GM23248 (cell line): ENCODE results near the gene RPL35.

Source experiments
- EZH2 ChIP-seq: fragments of 200-600 bp; sonication (generic); IDR thresholded peaks from 2 replicates; pipeline ENCODE4 v1.6.1; 2018; ENCODE audit warnings: antibody characterized with exemption, mild to moderate bottlenecking; ENCODE audit not compliant: insufficient read depth, poor library complexity, severe bottlenecking
- EZH2phosphoT487 ChIP-seq: fragments of 200-600 bp; sonication (generic); IDR thresholded peaks from 2 replicates; pipeline ENCODE4 v1.6.1; 2018; ENCODE audit warnings: antibody characterized with exemption, moderate library complexity, mild to moderate bottlenecking, low read depth; ENCODE audit not compliant: insufficient read depth

DNA sequence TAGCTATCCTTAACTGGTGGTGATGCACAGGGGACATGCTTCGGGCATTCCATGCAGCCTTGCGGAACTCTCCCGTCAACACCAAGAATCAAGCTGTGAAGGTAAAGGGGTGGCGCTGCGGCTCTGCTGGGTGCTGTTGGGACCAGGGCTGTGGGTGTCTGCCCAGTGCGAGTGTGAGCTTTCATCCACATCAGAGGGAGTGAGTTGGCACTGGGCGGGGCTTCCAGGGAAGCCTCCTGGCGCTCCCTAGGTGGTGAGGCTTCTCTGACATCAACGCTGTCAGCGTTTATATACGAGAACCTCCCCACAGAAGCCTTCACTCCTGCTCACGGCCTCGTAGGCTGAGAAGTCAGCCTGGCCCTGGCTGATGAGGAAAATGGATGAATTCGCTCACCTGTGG is 11.9 kb upstream of the RPL35 start:
- TF ChIP-seq EZH2 (no peak), EZH2phosphoT487 (no peak)
